DOHH2 (cell line): ENCODE measurements around the gene PLA2G4A.

Experiments
- CTCF ChIP-seq: fragments of 200-600 bp; sonication (generic); IDR thresholded peaks from one replicate; pipeline ENCODE4 v1.5.1; 2014; ENCODE audit warnings: antibody characterized with exemption, mild to moderate bottlenecking, low read depth, low read length; ENCODE audit not compliant: poor library complexity, severe bottlenecking
- EZH2phosphoT487 ChIP-seq: fragments of 200-600 bp; sonication (generic); IDR thresholded peaks from 2 replicates; pipeline ENCODE4 v1.6.1; 2017; ENCODE audit warnings: borderline replicate concordance, mild to moderate bottlenecking, antibody characterized with exemption, low read length, moderate library complexity, mixed read lengths

GRCh38 chr1:186943891-186944686 is 115.3 kb downstream of the PLA2G4A start:
- TF ChIP-seq CTCF (no peak), EZH2phosphoT487 (no peak)
